Stimulated activated CD4-positive, alpha-beta T cell treated with anti-CD3 and anti-CD28 coated beads, TNF-alpha, amount 100 ng/mL, for 1 hour (primary cell): ENCODE data around the gene ABHD14A.
A peak's percentile ranks its signal among the peaks of the same experiment; 100 is the strongest.

Source experiments
- DNase-seq, 3 donors: peaks; one replicate each; pipeline ENCODE4 v3.0.0-alpha.2; 2020; ENCODE audit warnings: low read depth in 3 of 3, low spot score in 1 of 3

Gene ABHD14A

DNA sequence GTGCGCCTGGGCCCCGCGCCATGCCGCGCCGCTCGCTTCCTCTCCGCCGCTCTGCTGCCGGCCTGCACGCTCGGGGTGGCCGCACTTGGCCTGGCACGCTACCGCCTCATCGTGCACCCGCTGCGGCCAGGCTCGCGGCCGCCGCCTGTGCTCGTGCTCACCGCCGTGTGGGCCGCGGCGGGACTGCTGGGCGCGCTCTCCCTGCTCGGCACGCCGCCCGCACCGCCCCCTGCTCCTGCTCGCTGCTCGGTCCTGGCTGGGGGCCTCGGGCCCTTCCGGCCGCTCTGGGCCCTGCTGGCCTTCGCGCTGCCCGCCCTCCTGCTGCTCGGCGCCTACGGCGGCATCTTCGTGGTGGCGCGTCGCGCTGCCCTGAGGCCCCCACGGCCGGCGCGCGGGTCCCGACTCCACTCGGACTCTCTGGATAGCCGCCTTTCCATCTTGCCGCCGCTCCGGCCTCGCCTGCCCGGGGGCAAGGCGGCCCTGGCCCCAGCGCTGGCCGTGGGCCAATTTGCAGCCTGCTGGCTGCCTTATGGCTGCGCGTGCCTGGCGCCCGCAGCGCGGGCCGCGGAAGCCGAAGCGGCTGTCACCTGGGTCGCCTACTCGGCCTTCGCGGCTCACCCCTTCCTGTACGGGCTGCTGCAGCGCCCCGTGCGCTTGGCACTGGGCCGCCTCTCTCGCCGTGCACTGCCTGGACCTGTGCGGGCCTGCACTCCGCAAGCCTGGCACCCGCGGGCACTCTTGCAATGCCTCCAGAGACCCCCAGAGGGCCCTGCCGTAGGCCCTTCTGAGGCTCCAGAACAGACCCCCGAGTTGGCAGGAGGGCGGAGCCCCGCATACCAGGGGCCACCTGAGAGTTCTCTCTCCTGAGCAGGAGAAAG is 18.7 kb upstream of the ABHD14A start:
- DNase-seq, result peak in 1 of 3 donors; percentile 16

DNA sequence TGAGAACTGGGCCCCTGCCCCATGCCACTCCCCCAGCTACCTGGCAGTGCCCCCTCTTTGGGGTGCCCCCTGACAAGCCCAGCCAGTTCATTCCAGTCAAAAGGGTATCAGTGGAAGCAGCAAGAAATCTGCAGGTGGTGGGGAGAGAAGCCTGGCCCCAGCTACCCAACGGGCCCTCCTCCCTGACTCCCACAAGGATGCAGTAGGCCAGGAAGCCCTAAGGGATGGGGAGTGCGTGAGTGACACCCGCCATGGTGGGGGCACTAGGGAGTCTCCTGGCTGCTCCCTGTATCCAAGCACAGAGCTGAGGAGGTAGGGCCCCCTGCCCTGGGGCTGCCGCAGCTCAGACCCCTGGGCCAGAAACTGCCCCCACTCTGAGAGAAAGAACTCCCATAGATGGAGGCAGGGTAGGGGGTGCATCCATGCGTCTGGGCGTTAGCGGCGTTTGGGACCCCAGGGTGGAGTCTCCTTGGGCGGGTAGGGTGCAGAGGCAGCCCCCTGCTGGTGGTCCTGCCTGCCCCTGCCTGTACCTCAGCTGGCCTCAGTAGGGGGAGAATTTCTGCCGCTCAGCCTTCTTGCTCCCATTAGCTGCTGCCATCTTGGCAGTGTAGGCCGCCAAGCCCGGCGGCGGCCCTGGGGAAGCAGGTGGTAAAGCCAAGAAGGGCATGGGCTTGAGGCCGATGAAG is 17.2 kb upstream of the ABHD14A start:
- DNase-seq, result no peak

DNA sequence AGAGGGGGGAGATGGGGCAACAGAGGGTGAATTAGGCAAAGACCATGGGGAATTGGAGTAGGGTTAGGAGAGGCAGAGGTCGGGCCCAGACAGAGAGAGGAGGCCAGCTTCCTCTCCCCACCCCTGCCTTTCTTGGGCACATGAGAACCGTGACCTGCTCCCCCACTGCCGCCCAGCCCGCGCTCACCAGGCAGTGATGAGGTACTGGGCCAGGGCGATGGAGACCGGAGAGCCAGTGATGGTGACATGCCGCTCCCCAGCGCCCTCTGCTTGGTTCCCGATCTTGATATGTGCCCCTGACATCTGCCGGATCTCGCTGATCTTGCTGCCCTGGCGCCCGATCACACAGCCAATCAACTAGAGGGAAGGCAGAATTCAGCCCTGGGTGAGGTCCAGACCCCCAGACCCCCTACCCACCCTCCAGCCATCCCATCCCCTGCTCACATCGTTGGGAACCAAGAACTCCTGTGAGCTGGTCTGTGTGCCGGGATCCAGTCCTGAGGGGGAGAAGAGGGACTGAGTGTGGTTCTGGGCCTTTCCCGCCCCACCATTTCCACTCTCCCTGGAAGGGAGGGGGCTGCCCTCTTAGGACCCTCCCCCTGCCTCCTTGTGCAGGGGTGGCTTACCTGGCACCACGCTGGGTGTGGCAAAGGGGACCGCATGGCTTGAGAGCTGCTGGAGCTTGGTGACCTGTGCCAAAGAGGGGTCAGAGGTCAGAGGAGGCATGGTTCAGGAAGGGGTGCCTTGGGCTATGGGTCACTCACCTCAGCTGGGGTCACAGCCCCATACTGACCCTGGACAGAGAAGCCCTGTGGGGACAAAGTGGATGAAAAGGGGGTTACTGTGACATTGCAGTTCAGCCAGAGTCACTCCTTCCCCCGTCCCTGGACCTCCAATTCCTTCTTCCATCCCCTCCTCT is 16.0 kb upstream of the ABHD14A start:
- no peak for DNase-seq

DNA sequence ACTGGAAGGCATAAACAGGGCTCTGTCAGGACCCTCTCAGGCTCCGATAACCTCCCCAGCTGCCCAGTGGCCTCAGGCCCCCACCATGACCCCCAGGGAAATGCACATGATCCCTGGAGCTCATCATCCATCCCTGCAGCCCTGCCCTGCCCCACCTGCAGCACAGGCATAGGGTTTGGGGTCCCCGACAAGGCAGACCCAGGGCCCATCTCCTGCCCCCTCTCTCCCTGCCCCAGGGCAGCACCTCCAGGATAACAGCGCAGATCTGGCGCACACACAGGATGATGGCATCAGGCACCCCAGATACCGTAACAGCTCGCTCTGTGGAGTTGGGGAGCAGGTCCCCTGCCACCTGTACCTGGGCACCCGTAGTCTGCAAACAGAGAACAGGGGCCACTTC is 15.2 kb upstream of the ABHD14A start:
- no peak for DNase-seq

DNA sequence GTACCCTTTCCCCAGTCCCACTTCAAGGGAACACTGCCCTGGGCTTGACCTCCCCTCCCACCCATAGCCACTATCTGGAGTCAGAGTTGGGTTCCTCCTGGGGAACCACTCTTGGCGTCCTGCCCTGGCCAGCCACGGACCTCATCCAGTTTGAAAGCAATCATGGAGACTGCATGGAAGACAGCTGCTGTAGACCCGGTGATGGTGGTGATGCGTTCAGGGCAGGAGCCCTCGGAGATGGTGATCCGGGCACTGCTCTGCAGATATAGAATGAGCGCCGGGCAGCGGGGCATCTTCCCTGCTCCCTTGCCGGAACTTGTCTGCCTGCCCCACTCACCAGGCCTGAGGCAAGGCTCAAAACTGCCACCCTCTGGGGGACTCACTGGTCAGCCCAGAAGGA is 14.5 kb upstream of the ABHD14A start:
- DNase-seq, result no peak

DNA sequence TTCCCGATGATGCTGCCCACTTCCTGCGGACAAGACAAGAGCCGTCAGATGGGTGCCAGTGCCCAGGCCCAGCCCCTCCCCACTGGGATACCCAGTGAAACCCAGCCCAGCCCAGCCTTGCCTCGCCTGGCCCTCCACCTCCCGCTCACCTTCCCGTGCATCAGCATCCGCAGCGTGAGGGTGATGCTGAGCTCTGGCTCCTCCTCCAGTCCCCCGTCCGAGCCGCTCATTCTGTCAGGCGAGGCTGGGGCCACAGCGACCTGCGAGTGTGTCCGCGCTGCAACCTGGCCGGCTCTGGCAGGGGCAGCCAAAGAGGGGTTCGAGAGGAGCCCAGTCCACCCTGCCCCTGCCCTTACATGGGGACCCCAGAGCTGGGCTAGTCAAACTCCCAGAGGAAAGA is 13.9 kb upstream of the ABHD14A start:
- DNase-seq, result no peak

DNA sequence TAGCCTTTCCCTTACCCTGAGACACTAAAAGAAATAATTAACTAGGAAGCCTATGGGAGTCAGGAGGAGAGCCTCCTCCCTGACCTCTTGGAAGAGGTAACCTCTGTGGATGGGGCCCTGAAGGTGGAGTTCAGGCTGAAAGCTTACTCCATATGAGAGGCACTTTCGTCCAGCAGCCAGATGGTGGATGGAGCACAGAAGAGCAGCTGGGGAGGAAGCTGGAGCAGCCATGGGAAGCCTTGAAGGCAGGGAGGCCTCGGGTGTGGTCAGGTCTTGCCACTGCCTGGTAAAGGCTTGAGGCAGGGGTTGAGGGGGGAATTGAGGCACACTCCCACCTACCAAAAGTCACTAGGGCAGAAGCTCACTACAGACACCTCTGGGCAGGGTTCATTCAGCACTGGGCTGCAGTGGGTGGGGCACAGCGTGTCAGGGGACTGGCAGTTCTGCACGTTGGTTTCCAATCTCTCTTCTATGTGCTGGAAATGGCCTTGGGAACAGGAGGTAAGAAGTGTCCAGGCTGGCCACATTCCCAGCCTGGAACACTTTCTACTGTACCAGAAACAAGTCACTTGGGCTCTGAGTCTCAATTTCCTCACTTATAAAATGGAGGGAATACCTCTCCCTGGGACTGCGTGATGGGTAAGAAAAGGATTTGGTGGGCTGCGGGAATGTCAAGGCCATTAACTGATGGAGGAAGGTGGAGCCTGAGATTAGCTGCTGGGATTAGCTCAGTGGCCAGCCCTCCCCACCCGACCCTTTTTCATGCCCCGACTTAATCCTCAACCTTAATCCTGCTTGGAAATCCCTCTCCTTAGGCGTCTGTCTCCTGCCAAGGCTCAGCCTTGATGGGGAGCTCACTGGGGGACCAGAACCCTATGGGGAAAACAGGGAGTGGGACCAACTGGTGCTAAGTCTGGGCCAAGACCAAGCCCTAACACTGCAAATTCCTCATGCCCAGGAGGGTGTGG is 13.0 kb upstream of the ABHD14A start:
- no peak for DNase-seq

DNA sequence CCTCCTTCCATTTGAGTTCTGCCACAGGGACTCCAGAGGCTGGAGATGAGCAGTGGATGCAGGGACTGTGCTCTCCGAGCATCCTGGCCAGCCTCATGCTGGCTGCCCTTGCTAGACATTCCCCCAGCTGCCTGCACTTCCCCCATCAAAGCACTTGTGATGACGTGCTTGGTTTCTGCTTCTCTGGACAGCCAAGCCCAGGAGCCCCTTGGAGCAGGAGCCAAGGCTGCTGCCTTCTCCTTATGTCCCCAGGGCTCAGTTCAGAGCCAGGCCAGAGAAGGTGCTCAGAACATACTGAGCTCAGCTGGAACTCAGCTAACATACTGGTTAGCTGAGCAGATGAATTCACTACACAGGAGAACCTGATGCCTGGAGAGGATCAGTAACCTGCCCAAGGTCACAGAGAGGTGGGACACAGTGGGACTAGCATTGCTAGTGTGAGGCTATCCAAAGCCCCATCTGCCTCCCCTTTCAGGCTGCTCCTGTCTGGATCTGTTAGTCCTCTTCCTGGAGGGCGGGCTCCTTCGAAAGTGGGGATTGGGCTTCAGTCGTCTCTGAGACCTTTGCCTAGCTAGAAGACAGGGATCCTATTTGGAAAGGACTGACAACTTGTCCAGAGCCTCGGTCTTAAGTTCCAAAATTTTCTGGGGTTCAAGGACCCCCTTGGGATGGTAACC is 11.9 kb upstream of the ABHD14A start:
- no peak for DNase-seq

DNA sequence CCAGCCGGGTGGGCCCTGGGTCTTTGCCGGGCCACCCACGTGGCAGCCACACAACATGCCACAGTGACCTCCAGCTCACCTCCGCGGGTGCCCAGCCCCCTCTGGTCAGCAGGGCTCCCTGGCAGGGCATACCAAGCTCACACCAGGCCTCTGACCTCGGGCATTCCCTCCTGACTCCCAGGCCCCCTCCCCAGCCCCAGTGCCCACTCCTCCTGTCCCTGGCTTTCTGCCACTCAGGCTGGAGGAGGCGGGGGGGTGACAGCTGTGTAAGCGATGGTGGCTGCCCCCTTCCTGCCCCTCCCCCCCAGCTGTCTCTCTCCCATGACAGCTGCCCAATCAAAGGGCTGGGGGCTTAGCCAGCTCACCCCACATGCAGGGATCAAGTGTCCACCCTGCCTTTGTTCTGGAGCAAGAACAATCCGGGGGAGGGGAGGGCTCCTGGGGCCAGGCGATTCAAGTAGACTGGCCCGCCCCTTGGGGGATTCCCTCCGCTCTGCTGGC is 10.9 kb upstream of the ABHD14A start:
- DNase-seq, result no peak

DNA sequence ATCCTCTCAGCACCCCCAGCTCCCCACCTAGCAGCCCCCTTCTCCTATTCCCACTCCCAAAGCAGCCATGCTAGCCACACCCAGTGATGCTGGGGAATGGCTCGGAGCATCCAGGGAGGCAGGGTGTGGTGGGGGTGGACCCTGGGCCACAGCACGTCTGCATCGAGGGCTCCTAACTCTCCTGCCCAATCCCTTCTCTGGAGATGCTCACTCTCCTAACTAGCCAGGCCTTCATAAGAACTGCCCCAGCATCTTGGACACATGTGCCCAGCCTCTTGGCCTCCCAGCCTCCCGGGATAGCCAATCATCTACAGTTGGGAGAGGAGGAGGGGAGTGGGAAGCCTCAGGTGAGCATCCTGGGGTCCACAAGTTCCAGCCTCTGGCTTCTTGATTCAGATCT is 10.3 kb upstream of the ABHD14A start:
- no peak for DNase-seq

DNA sequence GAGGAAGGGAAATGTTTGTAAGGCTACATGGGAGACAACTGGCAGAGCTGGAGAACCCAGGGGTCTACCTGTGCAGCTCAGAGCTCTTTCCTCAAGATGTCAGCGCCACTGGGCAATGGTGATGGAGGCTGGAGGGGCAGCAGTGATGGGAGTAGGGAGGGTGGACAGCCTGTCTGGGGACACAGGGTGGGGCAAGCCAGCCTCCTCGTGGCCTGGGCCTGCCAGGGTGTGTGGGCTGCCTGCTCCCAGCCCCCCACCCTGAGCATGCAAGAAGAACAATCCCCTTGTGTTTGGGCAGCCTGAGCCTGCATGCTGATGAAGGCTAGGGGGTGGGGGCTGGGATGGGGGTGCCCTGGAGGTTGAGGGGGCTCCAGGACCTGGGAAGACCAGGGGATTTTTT is 8.8 kb upstream of the ABHD14A start:
- DNase-seq, result no peak

DNA sequence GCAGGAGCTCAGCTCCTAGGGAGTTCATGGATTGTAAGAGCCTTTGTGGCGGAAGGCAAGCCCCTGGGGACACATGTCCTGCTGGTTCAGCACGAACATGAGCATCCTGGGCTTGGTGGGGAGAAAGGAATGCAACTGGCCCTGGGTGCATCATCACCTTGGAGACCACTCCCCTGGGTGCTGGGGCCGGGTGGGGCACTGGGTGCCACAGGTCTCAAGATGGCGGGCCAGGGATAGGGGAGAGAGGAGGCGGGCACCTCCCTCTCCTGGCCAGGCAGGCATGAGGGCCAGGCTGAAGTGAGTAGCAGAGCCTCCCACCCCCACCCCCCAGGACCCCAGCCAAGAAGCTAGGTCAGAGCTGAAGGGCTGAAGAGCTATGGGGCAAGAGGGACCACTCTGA is 8.4 kb upstream of the ABHD14A start:
- no peak for DNase-seq

DNA sequence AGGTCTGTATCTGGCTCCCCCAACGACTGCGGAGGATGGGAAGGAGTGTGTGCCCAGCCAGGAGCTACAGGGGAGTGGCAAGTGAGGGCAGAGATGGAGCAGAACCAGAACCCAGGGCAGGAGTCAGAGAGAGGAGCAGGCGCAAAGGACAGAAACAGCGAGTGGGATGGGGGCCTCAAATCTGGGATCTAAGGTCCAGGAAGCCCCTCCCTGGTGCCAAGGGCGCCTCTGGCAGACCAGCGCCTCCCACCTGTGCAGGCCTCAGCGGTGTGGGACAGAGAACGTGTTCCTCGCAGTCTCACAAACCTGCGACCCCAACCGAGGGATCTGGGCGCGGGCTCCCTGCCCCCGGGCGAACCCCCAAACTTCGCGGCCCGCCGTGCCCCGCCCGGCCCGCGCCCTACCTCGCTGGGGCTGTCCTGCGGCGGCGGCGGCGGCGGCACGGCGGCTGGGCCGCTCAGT is 7.9 kb upstream of the ABHD14A start:
- DNase-seq, result no peak

DNA sequence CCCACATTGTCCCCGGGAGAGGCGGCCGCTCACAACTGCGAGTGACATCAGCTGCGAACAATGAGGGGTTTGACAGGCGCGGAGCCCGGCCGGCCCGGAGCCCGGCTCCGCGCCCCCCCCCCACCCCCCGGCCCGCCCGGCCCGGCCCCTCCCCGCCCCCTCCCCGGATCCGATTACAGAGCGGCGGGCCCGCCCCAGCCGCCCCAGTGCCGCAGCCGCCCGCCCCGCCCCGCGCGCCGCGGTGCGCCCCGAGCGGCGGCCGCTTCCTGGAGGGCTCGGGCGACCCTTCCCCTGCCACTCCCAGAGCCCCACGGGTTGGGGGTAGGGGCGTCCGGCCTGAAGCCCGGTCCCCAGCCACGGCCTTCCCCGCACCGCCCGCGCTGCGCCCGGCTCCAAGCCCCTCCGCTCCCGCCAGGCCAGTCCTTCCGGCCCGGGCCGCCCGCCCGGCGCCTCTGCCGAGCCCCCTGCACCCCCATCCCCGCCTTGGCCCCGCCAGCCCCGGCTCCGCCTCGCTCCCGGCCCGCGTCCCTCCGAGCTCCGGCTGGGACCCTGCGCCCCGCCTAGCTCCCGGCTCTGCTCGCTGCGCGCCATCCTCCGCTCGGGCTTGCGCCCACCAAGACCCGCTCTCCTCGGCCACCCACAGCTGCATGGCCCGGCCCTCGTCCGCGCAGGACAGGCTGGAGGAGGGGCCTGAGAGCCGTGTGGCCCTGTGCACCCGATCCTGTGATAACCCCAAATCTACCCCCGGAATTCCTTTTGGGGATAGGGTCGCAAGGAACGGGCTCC is 7.3 kb upstream of the ABHD14A start, which contains the start of gene PCBP4:
PCBP4 (minus strand) TSS at position 71 of the 786 bp plus-strand sequence. CDS start 6,214 bp downstream, outside the sequence.
- no peak for DNase-seq

DNA sequence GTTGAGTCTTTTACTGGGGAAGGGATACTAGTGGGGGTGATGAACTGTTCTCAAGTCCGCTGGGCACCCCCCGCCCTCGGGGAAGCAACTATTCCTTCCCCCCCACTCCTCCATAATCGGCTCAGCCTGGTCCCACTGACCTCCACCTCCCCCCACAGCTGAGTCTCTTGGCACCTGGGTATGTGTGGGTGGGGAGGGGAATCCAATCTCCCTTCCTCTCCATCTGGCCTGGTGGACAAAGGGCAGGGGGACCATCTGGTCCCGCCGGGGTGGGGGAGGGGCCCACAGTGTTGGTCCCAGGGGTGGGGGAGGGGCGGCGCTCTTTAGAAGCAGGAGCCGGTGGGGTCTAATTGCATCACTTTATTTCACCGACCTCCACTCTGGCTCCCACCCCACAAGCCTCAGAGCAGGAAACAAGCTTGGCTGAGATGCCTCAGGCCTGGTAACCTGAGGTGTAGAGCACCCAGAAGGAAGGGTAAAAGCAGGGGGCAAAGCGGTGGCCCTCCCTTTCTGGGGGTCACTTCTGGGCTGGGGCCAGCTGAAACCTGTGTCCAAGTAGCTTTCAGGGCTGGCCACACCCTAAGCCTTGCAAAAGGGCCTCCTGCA is 6.6 kb upstream of the ABHD14A start:
- no peak for DNase-seq

DNA sequence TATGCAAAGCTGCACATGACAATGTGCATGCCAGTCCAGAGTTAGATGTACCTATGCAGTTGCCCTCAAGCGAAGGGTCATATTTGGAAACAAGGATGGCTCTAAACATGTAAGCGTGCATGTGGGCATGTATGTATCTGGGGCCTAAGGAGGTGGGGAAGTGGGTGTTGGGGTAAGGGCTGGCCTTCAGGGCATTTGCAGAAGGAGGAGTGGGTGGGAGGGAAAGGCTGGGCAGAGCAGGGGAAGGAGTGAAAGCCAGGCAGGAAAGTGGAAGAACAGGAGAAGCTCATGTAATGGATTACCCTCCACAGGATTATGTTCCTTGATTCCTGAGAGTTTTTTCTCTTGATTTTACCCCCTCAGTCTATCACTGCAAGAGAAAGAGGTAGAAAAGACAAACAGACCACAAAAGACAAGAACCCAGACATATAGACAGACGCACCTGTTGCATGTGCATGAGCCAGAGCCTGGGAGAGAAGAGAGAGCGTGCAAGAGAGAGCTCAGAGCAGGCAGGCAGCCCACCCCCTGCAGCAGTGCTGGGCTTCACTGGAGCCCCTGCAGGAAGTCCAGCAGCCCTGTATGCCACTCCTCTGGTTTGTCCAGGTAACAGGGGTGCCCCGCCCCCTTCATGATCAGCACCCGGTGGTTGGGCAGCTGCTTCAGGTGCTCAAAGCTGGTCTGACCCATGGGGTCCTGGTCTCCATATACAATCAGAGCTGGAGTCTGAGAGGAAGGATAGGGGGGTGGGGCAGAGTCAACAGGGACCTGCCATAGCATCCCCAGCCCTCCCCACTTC is 5.8 kb upstream of the ABHD14A start:
- DNase-seq, result no peak

DNA sequence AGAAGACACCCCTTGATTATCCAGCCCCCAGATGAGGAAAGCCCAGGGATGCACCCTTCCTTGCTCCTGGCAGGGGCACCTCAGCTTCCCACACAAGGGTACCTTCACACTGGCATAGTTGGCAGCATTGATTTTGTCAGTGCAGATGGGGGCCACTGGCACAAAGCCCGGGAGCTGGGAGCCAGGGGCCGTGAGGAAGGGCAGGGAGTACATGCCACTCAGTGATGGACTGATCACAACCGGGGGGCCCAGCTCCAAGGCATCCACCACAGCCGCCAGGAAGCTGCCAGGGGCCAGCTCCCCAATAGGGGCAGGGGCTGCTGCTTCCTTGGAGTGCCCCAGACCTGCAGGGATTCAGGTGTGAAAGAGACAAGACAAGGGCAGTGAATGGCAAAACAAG is 5.0 kb upstream of the ABHD14A start:
- no peak for DNase-seq
